LNCAP (cell line): Measurements from ENCODE around the gene ZIC2.

ENCODE experiments used
- TF ChIP-seq, protein P1 (sequence below): fragments of 450-650 bp; IDR thresholded peaks from 2 replicates; pipeline ENCODE4 v1.5.1; 2017; ENCODE audit warnings: mild to moderate bottlenecking

The ZIC2 gene

DNA sequence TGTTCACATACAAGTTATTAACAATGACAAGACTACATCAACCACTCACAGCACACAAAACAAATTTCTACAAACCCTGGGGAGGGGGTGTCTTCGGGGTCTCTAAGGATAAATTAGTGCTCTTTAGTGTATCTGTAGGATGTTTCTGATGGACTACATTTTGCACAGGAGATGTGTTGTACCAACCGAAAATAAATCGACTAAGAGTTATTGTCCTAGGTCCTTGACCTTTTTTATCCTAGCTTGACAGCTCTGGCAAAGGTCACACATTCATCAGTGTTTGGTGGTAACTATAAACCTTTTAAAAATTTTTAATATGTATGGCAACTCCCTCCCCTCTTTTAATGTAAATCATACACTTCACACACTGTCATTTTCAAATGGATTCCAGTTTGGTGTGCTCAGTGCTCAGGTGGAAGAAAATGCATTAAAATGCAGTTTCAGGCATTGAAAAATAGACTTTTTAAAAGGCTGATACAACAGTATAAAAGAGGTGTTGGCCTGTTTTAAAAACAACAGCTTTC, 17.7 kb upstream of the ZIC2 start:
- TF ChIP-seq, protein P1, sequence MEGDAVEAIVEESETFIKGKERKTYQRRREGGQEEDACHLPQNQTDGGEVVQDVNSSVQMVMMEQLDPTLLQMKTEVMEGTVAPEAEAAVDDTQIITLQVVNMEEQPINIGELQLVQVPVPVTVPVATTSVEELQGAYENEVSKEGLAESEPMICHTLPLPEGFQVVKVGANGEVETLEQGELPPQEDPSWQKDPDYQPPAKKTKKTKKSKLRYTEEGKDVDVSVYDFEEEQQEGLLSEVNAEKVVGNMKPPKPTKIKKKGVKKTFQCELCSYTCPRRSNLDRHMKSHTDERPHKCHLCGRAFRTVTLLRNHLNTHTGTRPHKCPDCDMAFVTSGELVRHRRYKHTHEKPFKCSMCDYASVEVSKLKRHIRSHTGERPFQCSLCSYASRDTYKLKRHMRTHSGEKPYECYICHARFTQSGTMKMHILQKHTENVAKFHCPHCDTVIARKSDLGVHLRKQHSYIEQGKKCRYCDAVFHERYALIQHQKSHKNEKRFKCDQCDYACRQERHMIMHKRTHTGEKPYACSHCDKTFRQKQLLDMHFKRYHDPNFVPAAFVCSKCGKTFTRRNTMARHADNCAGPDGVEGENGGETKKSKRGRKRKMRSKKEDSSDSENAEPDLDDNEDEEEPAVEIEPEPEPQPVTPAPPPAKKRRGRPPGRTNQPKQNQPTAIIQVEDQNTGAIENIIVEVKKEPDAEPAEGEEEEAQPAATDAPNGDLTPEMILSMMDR: no peak

DNA sequence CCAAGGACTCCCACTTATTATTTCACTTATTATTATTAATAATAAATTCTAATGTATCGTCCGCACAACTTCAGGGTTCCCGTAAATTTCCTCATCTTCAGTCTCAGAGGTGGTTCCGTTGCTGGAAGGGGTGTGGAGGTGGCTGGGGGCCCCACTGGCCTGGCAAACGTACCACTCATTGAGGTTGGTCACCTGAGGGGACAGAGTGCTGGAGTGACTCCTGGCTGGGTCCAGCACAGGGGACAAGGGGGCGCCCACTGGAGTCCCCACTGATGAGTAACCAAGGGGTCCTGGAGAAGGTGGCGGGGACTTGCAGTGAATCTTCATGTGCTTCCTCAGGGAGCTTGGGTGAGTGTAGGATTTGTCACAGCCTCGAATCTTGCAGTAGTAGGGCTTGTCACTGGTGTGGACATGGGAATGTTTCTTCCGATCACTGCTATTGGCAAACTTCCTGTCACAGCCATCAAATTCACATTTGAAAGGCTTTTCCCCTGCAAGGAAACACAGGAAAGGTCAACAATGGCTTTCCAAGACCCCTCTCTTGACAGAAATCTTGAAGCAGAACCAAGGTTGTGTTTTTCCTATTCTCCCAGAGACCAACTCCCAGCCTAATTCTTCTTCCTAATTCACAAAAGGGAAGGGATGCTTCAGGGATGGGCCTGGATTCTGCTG, 16.1 kb upstream of the ZIC2 start:
- TF ChIP-seq, protein P1: no peak

GRCh38 chr13:99966064-99966805, 15.3 kb upstream of the ZIC2 start:
- TF ChIP-seq, protein P1: no peak

GRCh38 chr13:99967498-99967868, 14.1 kb upstream of the ZIC2 start:
- TF ChIP-seq, protein P1: no peak

DNA sequence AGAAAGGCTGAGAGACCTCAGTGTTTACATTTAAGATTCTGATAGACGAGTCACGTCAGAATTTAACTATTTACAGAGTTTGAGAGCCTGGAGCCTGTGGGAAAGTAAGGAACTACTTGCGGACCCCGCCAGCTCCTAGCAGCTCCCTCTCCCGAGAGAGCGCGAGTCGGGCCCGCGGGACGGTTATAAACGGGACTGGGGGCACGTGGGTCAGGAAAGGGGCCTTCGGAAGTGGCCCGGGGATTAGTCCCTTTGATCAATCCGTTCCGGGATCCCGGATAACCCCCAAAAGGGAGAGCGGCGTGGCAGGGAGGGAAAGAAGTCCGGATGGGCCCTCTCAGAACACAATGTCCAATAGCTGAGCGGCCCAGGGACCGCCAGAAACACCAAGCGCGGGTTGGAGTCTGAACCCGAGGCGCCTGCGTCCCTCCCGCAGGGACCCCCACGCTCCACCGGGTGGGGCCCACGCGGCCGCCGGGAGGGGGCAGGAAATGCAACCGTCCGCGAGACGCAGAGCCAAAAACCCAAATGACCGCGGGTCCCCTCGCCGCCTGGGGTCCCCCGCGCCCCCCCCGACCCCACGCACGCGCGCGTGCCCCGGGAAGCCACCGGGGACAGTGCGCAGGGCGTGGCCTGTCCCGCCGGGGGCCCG, 13.6 kb upstream of the ZIC2 start:
- TF ChIP-seq, protein P1: no peak

DNA sequence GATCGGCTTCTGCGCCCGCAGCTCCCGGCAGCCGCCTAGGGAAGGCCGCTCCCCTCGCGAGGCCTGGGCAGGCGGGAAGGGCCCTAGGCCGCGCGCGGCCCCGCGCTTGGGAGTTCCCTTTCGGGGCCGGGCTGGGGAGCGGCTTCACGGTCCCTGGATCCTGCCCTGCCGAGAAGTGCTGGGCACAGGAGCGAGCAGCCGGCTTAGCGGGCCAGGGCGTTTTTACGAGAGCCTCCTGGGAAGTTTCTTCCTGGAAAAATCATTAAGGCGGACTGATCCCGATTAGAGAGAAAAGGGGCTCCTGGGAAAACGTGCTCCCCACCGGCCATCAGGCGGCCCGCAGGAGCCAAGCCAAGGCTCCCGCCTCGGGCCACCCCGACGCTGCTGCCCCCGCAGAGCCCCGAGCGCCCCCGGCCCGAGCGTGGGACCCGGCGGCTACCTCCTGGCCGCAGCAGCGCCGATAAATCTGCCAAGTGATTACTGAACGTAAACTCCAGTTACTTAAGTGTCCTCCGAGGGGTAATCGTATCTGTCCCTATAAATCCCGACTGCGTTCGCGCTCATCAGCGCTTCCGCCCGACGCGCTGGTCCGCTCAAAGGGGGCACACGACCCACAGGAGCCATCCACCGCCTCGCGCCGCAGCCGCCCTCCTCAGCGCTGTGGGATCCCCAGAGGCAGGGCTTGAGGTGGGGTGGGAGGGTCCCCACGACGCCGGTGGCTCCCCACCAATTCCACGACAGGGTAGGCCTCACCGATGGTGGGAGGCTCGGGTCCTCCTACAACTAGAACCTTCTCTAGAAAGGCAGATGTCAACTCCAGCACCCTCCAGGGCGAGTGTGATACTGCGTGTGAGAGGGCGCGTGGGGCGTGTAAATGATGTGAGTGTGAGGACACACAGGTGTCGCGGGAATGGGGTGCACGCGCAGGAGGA, 12.8 kb upstream of the ZIC2 start:
- TF ChIP-seq, protein P1: no peak

DNA sequence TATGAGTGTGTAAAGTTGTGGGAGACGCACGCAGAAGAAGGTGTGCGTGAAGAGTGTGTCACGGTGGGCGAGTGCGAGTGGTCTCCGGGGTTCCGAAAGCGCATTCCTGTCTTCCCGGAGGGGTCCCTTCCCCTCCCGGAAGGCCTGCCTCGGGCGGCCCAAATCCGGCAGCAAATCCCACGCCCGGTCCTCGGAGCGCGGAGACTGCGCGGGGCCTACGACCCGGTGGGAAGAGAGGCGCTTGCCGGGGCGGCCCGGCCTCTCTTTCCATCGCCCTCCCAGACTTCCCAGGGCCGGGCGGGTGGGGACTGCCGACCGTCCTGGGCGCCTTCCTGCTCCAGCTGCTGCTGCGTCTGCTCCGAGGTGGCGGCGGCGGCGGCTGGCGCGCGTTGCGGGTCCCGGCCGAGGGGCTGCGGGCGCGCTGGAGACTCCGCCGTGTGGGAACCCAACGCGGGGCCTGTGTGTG, 12.1 kb upstream of the ZIC2 start:
- TF ChIP-seq, protein P1: no peak
